Fibroblast of the aortic adventitia (primary cell): ENCODE results near the gene CBFA2T2. TPM values are rescaled to one million over a fixed set of nuclear protein-coding genes. Genes with fewer than 3 reads are reported as not detected.

Experiments used
- DNase-seq: peaks from one replicate; pipeline ENCODE4 v3.0.0-alpha.2; 2010; ENCODE audit warnings: low read depth
- H3K4me3 ChIP-seq: 2 replicates; pipeline ENCODE4 v1.5.1; 2011; ENCODE audit warnings: low read depth, mild to moderate bottlenecking, control low read depth, low read length, moderate library complexity
- CTCF ChIP-seq: IDR thresholded peaks from 2 replicates; pipeline ENCODE4 v1.5.1; 2011; ENCODE audit warnings: mild to moderate bottlenecking, low read length, control low read depth, inconsistent platforms; ENCODE audit not compliant: insufficient read depth
- total RNA-seq: library from RNA; depleted of rRNA; stranded (reverse); fragments of >200 nt; gene quantifications from 2 replicates; pipeline ENCODE4 v1.2.3, GENCODE V29; 2012; ENCODE audit warnings: low replicate concordance

The CBFA2T2 gene
- total RNA-seq, 1 donor: 11.7 TPM

- TF ChIP-seq CTCF: no peak
- no peak for DNase-seq
- H3K4me3 ChIP-seq: no peak overlapping the region
These were observed 112.0 kb downstream of the CBFA2T2 start for GRCh38 chr20:33601861-33602260.

GRCh38 chr20:33602826-33603590 lies 113.1 kb downstream of the CBFA2T2 start:
- TF ChIP-seq CTCF: no peak
- H3K4me3 ChIP-seq: no peak overlapping the region
- no peak for DNase-seq

GRCh38 chr20:33604084-33604990 lies 114.4 kb downstream of the CBFA2T2 start:
- DNase-seq: no peak
- no peak overlapping the region for H3K4me3 ChIP-seq
- no peak for TF ChIP-seq CTCF

GRCh38 chr20:33604991-33605370 lies 115.1 kb downstream of the CBFA2T2 start:
- TF ChIP-seq CTCF: no peak
- no peak for DNase-seq
- H3K4me3 ChIP-seq: no peak overlapping the region

GRCh38 chr20:33606118-33606771 lies 116.3 kb downstream of the CBFA2T2 start:
- no peak overlapping the region for H3K4me3 ChIP-seq
- DNase-seq: no peak
- TF ChIP-seq CTCF: no peak

- no peak for TF ChIP-seq CTCF
- no peak for DNase-seq
- H3K4me3 ChIP-seq: no peak overlapping the region
These were observed 119.6 kb downstream of the CBFA2T2 start for GRCh38 chr20:33609504-33609903.
